Caco-2 (cell line): ENCODE results near the gene G6PD. TPM values are rescaled to one million over a fixed set of nuclear protein-coding genes. Genes with fewer than 3 reads are reported as not detected.

ENCODE experiments used
- BruUV-seq: library from RNA; stranded (reverse); fragments of 400-500 nt; replicated peaks from 2 replicates; lab custom pipeline; 2021; lab: Mats Ljungman, UMichigan
- CTCF ChIA-PET: fragments of 300-600 bp; sonication (Branson Sonifier 250); formaldehyde crosslinking; loops from one replicate; lab custom pipeline; 2022; ENCODE audit warnings: antibody characterized with exemption; lab: Charles Lee
- POLR2A ChIA-PET: fragments of 300-600 bp; sonication (Branson Sonifier 250); formaldehyde crosslinking; loops from one replicate; lab custom pipeline; 2022; ENCODE audit warnings: antibody characterized with exemption; lab: Charles Lee
- DNase-seq, 2 experiments: peaks; one replicate each; pipeline versions ENCODE4 v3.0.0 to v3.0.0-alpha.2; 2020 to 2022
- H3K27me3 ChIP-seq: replicated peaks from 2 replicates; pipeline ENCODE4 v1.6.0; 2011; ENCODE audit warnings: low read length; ENCODE audit not compliant: control insufficient read depth, insufficient read depth
- H3K36me3 ChIP-seq: 2 replicates; pipeline ENCODE4 v1.5.1; 2011; ENCODE audit warnings: low read length; ENCODE audit not compliant: control insufficient read depth, insufficient read depth
- H3K4me1 ChIP-seq: fragments of 250-450 bp; sonication (Bioruptor Pico); 2 replicates; pipeline ENCODE4 v1.5.1; 2020; ENCODE audit warnings: mild to moderate bottlenecking
- H3K4me3 ChIP-seq: 2 replicates; pipeline ENCODE4 v1.5.1; 2011; ENCODE audit warnings: low read depth, mild to moderate bottlenecking, control low read depth, low read length
- H3K9me3 ChIP-seq: fragments of 250-450 bp; sonication (Bioruptor Pico); 2 replicates; pipeline ENCODE4 v1.5.1; 2020; ENCODE audit warnings: mild to moderate bottlenecking, moderate library complexity
- H3K27ac Mint-ChIP-seq: one replicate; pipeline ENCODE4 v1.8.0; 2022; ENCODE audit warnings: mixed read lengths; ENCODE audit not compliant: unreplicated experiment
- H3K27me3 Mint-ChIP-seq: one replicate; pipeline ENCODE4 v1.8.0; 2022; ENCODE audit warnings: mixed read lengths; ENCODE audit not compliant: insufficient read depth, unreplicated experiment
- H3K36me3 Mint-ChIP-seq: one replicate; pipeline ENCODE4 v1.8.0; 2022; ENCODE audit warnings: mild to moderate bottlenecking, mixed read lengths; ENCODE audit not compliant: insufficient read depth, unreplicated experiment
- H3K4me1 Mint-ChIP-seq: one replicate; pipeline ENCODE4 v1.8.0; 2022; ENCODE audit warnings: low read depth, mixed read lengths; ENCODE audit not compliant: unreplicated experiment
- H3K4me3 Mint-ChIP-seq: one replicate; pipeline ENCODE4 v1.8.0; 2022; ENCODE audit warnings: mild to moderate bottlenecking, moderate library complexity, mixed read lengths; ENCODE audit not compliant: unreplicated experiment
- H3K9me3 Mint-ChIP-seq: one replicate; pipeline ENCODE4 v1.8.0; 2022; ENCODE audit warnings: mixed read lengths; ENCODE audit not compliant: unreplicated experiment
- intact Hi-C: fragments of 100-400 bp; cut with micrococcal nuclease; formaldehyde crosslinking; loops from one replicate; pipeline ENCODE4 v1.10.0; 2022; ENCODE audit not compliant: unreplicated experiment
- total RNA-seq: library from RNA; stranded (reverse); gene quantifications from 2 replicates; pipeline ENCODE4 v1.2.3, GENCODE V29; 2022
- TF ChIP-seq, protein P1 (sequence below), 2 experiments: fragments of 200-600 bp in 1 of 2; IDR thresholded peaks; 1 replicate in 1 of 2; 2 replicates in 1 of 2; pipeline versions ENCODE4 v1.5.1 to v1.8.0; 2011 to 2022; ENCODE audit warnings: antibody characterized with exemption in 1 of 2, control low read depth in 1 of 2, inconsistent platforms in 1 of 2, low read depth in 1 of 2, low read length in 1 of 2, mild to moderate bottlenecking in 1 of 2, moderate library complexity in 1 of 2; ENCODE audit not compliant: insufficient read depth in 1 of 2, severe bottlenecking in 1 of 2, unreplicated experiment in 1 of 2

The G6PD gene
- total RNA-seq, 1 experiment from 2014 or later: 103 TPM

- Histone ChIP-seq H3K4me3 (peak overlapping the region; percentile 57), H3K27me3 (no peaks in the 10 kb centered on the region), H3K4me1 (peaks cover 4% of the 10 kb centered on the region; the same call in 1 of the 2 replicates), H3K9me3 (no peaks in the 10 kb centered on the region), H3K36me3 (0 out of 2 replicates have a peak, but pooled peaks cover under 1% of the 10 kb centered on the region)
- intact Hi-C loops: loop anchor here (1.0 to 2.0 kb wide), 2 partner anchors 26 to 45 kb away; partner anchors contain the start of gene FAM3A
- peak overlapping the region; percentile 73 for H3K4me3 Mint-ChIP-seq
- H3K4me1 Mint-ChIP-seq: peaks cover 6% of the 10 kb centered on the region
- TF ChIP-seq, protein P1, sequence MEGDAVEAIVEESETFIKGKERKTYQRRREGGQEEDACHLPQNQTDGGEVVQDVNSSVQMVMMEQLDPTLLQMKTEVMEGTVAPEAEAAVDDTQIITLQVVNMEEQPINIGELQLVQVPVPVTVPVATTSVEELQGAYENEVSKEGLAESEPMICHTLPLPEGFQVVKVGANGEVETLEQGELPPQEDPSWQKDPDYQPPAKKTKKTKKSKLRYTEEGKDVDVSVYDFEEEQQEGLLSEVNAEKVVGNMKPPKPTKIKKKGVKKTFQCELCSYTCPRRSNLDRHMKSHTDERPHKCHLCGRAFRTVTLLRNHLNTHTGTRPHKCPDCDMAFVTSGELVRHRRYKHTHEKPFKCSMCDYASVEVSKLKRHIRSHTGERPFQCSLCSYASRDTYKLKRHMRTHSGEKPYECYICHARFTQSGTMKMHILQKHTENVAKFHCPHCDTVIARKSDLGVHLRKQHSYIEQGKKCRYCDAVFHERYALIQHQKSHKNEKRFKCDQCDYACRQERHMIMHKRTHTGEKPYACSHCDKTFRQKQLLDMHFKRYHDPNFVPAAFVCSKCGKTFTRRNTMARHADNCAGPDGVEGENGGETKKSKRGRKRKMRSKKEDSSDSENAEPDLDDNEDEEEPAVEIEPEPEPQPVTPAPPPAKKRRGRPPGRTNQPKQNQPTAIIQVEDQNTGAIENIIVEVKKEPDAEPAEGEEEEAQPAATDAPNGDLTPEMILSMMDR (IDR thresholded peaks at IDR 0.05; ENCODE audit: insufficient read depth in 1 of 2, low read depth in 1 of 2, low read length in 1 of 2, severe bottlenecking in 1 of 2, unreplicated experiment in 1 of 2): no peak
- peak in 1 of 2 experiments; percentile 5 for DNase-seq
- peaks cover 5% of the 10 kb centered on the region for H3K36me3 Mint-ChIP-seq
- CTCF ChIA-PET: interaction anchor here (0.7 to 1.7 kb wide), 6 partner anchors 11 to 117 kb away, joined by 3 to 7 read pairs (median 4); partner anchors contain the start of genes DNASE1L1, FAM3A and LAGE3
- peak overlapping the region; percentile 92 for H3K27ac Mint-ChIP-seq
- BruUV-seq: no TSS peak
- H3K9me3 Mint-ChIP-seq: no peaks in the 10 kb centered on the region
- POLR2A ChIA-PET: interaction anchor here (0.5 to 1.9 kb wide), 15 partner anchors 9 to 316 kb away, joined by 3 to 16 read pairs (median 4); partner anchors contain the start of genes EMD, FAM3A, FAM50A and IKBKG
- H3K27me3 Mint-ChIP-seq: no peaks in the 10 kb centered on the region
Observed at GRCh38 chrX:154490021-154490413, 56.6 kb downstream of the G6PD start.

DNA sequence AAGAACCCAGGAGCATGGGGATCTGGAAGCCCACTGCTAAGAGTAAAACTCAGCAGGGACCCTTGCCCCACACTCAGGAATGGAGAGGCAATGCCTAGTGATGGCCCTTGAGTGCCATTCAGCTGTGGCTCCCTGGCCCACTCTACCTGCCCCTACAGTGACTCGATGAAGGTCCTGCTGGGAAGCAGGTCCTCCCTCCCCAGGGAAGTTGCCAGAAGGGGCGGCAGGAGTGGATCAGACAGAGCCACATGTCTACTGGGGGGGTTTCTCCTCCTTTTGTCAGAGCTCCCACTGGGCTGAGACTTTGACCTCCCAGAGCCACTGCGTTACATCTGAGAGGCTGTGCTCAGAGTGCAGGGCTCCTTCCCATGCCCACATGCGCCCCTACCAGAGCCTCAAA is 57.5 kb downstream of the G6PD start:
- Mint-ChIP-seq H3K4me3 (peak overlapping the region; percentile 73), H3K9me3 (no peaks in the 10 kb centered on the region), H3K4me1 (peaks cover 6% of the 10 kb centered on the region), H3K27ac (peak overlapping the region; percentile 92), H3K27me3 (no peaks in the 10 kb centered on the region), H3K36me3 (peaks cover 5% of the 10 kb centered on the region)
- no peak for DNase-seq
- Histone ChIP-seq H3K4me3 (peak overlapping the region; percentile 4; the same call in 1 of the 2 replicates), H3K36me3 (0 out of 2 replicates have a peak, but pooled peaks cover 1% of the 10 kb centered on the region), H3K27me3 (no peaks in the 10 kb centered on the region), H3K4me1 (peaks cover 4% of the 10 kb centered on the region; the same call in 1 of the 2 replicates), H3K9me3 (no peaks in the 10 kb centered on the region)
- intact Hi-C loops: no loop called here
- no TSS peak for BruUV-seq
- ChIA-PET CTCF (interaction anchor here (1.7 kb wide), 1 partner anchor 116 kb away, joined by 7 read pairs; no protein-coding TSS in a partner anchor), POLR2A (interaction anchor here (1.7 to 1.9 kb wide), 3 partner anchors 11 to 38 kb away, joined by 8 to 16 read pairs (median 8); partner anchors contain the start of genes FAM3A and LAGE3)
- TF ChIP-seq, protein P1 (IDR thresholded peaks at IDR 0.05; ENCODE audit: insufficient read depth in 1 of 2, low read depth in 1 of 2, low read length in 1 of 2, severe bottlenecking in 1 of 2, unreplicated experiment in 1 of 2): no peak

DNA sequence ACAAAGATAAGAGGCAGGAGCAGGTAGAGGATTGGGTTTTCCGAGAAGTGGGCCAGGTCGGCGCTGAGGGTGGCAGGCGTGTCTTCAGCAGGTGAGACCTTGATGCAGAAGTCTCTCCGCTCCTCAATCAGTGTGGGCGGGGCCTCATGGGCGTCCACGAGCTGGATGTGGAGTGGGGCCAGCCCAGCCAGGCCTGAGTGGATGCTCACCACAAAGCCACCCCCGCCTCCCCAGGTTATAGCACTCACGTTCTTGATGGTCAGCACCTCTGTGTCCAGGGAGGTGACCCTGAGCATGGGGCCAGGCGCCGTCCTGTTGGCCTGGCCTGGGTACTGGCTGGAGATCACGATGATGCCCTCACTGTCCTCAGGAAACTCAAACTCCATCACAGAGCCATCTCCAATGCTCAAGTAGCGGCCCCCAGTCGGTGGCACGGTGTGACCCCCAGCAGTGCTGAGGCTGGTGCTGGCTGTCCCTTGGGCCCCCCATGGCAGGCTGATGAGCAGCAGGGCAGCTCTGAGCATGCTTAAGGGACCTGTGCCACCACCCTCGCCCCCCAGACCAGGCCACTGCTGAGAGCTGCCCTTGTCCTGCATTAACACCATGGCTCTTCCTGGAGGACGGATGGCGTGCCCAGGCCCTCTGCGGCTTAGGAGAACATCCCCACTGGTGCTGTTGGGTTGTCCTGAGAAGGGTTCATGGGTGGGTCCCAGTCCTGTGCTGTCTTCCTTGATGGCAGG is 58.1 kb downstream of the G6PD start:
- peaks cover 4% of the 10 kb centered on the region; the same call in 1 of the 2 replicates for H3K4me1 ChIP-seq
- H3K9me3 Mint-ChIP-seq: no peaks in the 10 kb centered on the region
- H3K4me3 ChIP-seq: no peak overlapping the region
- H3K36me3 Mint-ChIP-seq: peaks cover 10% of the 10 kb centered on the region
- H3K36me3 ChIP-seq: 0 out of 2 replicates have a peak, but pooled peaks cover 1% of the 10 kb centered on the region
- no peak for DNase-seq
- intact Hi-C loops: no loop called here
- H3K27ac Mint-ChIP-seq: no peak overlapping the region
- no peaks in the 10 kb centered on the region for H3K27me3 ChIP-seq
- TF ChIP-seq, protein P1 (IDR thresholded peaks at IDR 0.05; ENCODE audit: insufficient read depth in 1 of 2, low read depth in 1 of 2, low read length in 1 of 2, severe bottlenecking in 1 of 2, unreplicated experiment in 1 of 2): no peak
- H3K4me1 Mint-ChIP-seq: peaks cover 6% of the 10 kb centered on the region
- H3K4me3 Mint-ChIP-seq: peak overlapping the region; percentile 16
- no peaks in the 10 kb centered on the region for H3K27me3 Mint-ChIP-seq
- BruUV-seq: no TSS peak
- ChIA-PET POLR2A (no interaction called here), CTCF (no interaction called here)
- no peaks in the 10 kb centered on the region for H3K9me3 ChIP-seq
